H1 (cell line): ENCODE results near the gene CNGA1. TPM values are rescaled to one million over a fixed set of nuclear protein-coding genes. Genes with fewer than 3 reads are reported as not detected.

Source experiments
- CTCF ChIA-PET: fragments of 300-600 bp; sonication (Branson Sonifier 250); formaldehyde crosslinking; loops from one replicate; lab custom pipeline; 2021; ENCODE audit not compliant: partially characterized antibody; lab: Charles Lee
- POLR2A ChIA-PET: fragments of 300-600 bp; sonication (Branson Sonifier 250); formaldehyde crosslinking; loops from one replicate; lab custom pipeline; 2021; ENCODE audit warnings: inconsistent platforms; ENCODE audit not compliant: partially characterized antibody; lab: Charles Lee
- DNase-seq, 2 experiments: peaks; one replicate each; pipeline versions ENCODE4 v3.0.0 to v3.0.0-alpha.2; 2010 to 2022; ENCODE audit warnings: low spot score in 2 of 2, low read depth in 1 of 2, mixed read lengths in 1 of 2
- FAIRE-seq: peaks from 2 replicates; lab custom pipeline; 2011; peaks lifted over from hg19 to GRCh38; lab: Jason Lieb, UNC
- H2AFZ ChIP-seq: 2 replicates; pipeline ENCODE4 v1.8.1; 2012; ENCODE audit warnings: low read length, inconsistent platforms
- H2AK5ac ChIP-seq: 2 replicates; pipeline ENCODE4 v1.6.1; 2013; ENCODE audit warnings: low read depth, low read length
- H2BK120ac ChIP-seq: replicated peaks from 2 replicates; pipeline ENCODE3; 2013; ENCODE audit warnings: low read depth, low read length, inconsistent platforms
- H2BK12ac ChIP-seq: 2 replicates; pipeline ENCODE4 v1.6.1; 2013; ENCODE audit warnings: low read depth, low read length
- H2BK15ac ChIP-seq: 2 replicates; pipeline ENCODE4 v1.6.1; 2013; ENCODE audit warnings: low read length
- H2BK20ac ChIP-seq: 2 replicates; pipeline ENCODE4 v1.6.1; 2013; ENCODE audit warnings: low read length
- H2BK5ac ChIP-seq: 2 replicates; pipeline ENCODE4 v1.6.1; 2013; ENCODE audit warnings: low read depth, low read length
- H3K14ac ChIP-seq: 2 replicates; pipeline ENCODE4 v1.6.1; 2013; ENCODE audit warnings: inconsistent platforms; ENCODE audit not compliant: insufficient read length
- H3K18ac ChIP-seq: 2 replicates; pipeline ENCODE4 v1.6.1; 2013; ENCODE audit warnings: low read length; ENCODE audit errors: extremely low read depth
- H3K23ac ChIP-seq: 2 replicates; pipeline ENCODE4 v1.6.1; 2013; ENCODE audit warnings: inconsistent platforms; ENCODE audit not compliant: insufficient read length
- H3K23me2 ChIP-seq: 2 replicates; pipeline ENCODE4 v1.6.1; 2013; ENCODE audit warnings: low read depth, low read length
- H3K27ac ChIP-seq: 2 replicates; pipeline ENCODE4 v1.6.1; 2011; ENCODE audit warnings: low read depth, low read length, inconsistent platforms
- H3K27me3 ChIP-seq, 4 experiments: replicated peaks in 1 of 4; 1 replicate in 1 of 4; 2 replicates in 3 of 4; pipeline versions ENCODE4 v1.6.1 to v1.8.1; 2011 to 2013; ENCODE audit warnings: low read length in 3 of 4, mild to moderate bottlenecking in 3 of 4, inconsistent platforms in 2 of 4, mixed read lengths in 2 of 4, moderate library complexity in 1 of 4; ENCODE audit not compliant: control insufficient read depth in 3 of 4, insufficient read depth in 3 of 4; ENCODE audit errors: extremely low read depth in 1 of 4
- H3K36me3 ChIP-seq, 4 experiments: 2 replicates each; pipeline versions ENCODE4 v1.6.1 to v1.8.1; 2011 to 2013; ENCODE audit warnings: mild to moderate bottlenecking in 4 of 4, low read length in 3 of 4, moderate library complexity in 2 of 4, control low read depth in 1 of 4, inconsistent platforms in 1 of 4; ENCODE audit not compliant: insufficient read depth in 4 of 4, control insufficient read depth in 2 of 4
- H3K4ac ChIP-seq: replicated peaks from 2 replicates; pipeline ENCODE3; 2013; ENCODE audit warnings: low read length, low read depth, mixed read lengths, inconsistent platforms; ENCODE audit not compliant: insufficient read length
- H3K4me1 ChIP-seq, 4 experiments: replicated peaks in 1 of 4; 1 replicate in 1 of 4; 2 replicates in 3 of 4; pipeline versions ENCODE4 v1.6.1 to v1.8.1; 2011 to 2013; ENCODE audit warnings: low read length in 3 of 4, inconsistent platforms in 2 of 4, mixed read lengths in 1 of 4; ENCODE audit not compliant: insufficient read depth in 4 of 4, control insufficient read depth in 3 of 4
- H3K4me2 ChIP-seq, 2 experiments: 2 replicates each; pipeline versions ENCODE4 v1.6.1 to v1.8.1; 2011 to 2013; ENCODE audit warnings: low read depth in 2 of 2, low read length in 2 of 2, control low read depth in 1 of 2, inconsistent platforms in 1 of 2, mild to moderate bottlenecking in 1 of 2; ENCODE audit not compliant: insufficient read depth in 1 of 2
- H3K4me3 ChIP-seq, 4 experiments: fragments of 200-600, 300-600 bp in 1 of 4; sonication (generic), shearing (Covaris generic), sonication (Bioruptor Twin) in 1 of 4; 2 replicates each; pipeline versions ENCODE4 v1.5.1 to v1.8.1; 2011 to 2016; ENCODE audit warnings: low read length in 4 of 4, low read depth in 3 of 4, control low read depth in 2 of 4, inconsistent platforms in 2 of 4, mild to moderate bottlenecking in 2 of 4, mixed read lengths in 1 of 4, moderate library complexity in 1 of 4; ENCODE audit not compliant: insufficient read depth in 2 of 4; ENCODE audit errors: extremely low read depth in 1 of 4
- H3K56ac ChIP-seq: replicated peaks from 2 replicates; pipeline ENCODE3; 2013; ENCODE audit warnings: low read depth, mild to moderate bottlenecking, mixed read lengths, low read length, inconsistent platforms; ENCODE audit not compliant: insufficient read length
- H3K79me1 ChIP-seq: 2 replicates; pipeline ENCODE4 v1.6.1; 2013; ENCODE audit warnings: low read depth, low read length, control low read depth
- H3K79me2 ChIP-seq, 2 experiments: 2 replicates each; pipeline versions ENCODE4 v1.6.1 to v1.8.1; 2012 to 2013; ENCODE audit warnings: low read length in 2 of 2, mild to moderate bottlenecking in 2 of 2, inconsistent platforms in 1 of 2; ENCODE audit not compliant: insufficient read depth in 2 of 2, control insufficient read depth in 1 of 2
- H3K9ac ChIP-seq, 4 experiments: replicated peaks in 1 of 4; 1 replicate in 1 of 4; 2 replicates in 3 of 4; pipeline versions ENCODE4 v1.6.1 to v1.8.1; 2011 to 2013; ENCODE audit warnings: low read depth in 3 of 4, low read length in 3 of 4, control low read depth in 2 of 4, mild to moderate bottlenecking in 2 of 4, moderate library complexity in 2 of 4, inconsistent platforms in 1 of 4; ENCODE audit errors: extremely low read depth in 1 of 4
- H3K9me3 ChIP-seq, 2 experiments: 2 replicates each; pipeline versions ENCODE4 v1.6.1 to v1.8.1; 2012 to 2013; ENCODE audit warnings: mild to moderate bottlenecking in 2 of 2, moderate library complexity in 2 of 2, control low read depth in 1 of 2, inconsistent platforms in 1 of 2, low read depth in 1 of 2, low read length in 1 of 2, mixed read lengths in 1 of 2; ENCODE audit not compliant: insufficient read depth in 2 of 2
- H4K20me1 ChIP-seq, 2 experiments: replicated peaks in 1 of 2; 2 replicates each; pipeline versions ENCODE3 to v1.8.1; 2011 to 2013; ENCODE audit warnings: inconsistent platforms in 2 of 2, low read length in 2 of 2, mild to moderate bottlenecking in 1 of 2; ENCODE audit not compliant: insufficient read depth in 2 of 2, control insufficient read depth in 1 of 2
- H4K5ac ChIP-seq: 2 replicates; pipeline ENCODE4 v1.6.1; 2013; ENCODE audit warnings: low read length, low read depth, mixed read lengths, inconsistent platforms; ENCODE audit not compliant: insufficient read length
- H4K8ac ChIP-seq: 2 replicates; pipeline ENCODE4 v1.8.0; 2013; ENCODE audit warnings: mild to moderate bottlenecking, moderate library complexity, low read length, inconsistent platforms; ENCODE audit not compliant: insufficient read depth; ENCODE audit errors: extremely low read depth
- H4K91ac ChIP-seq: replicated peaks from 2 replicates; pipeline ENCODE3; 2013; ENCODE audit warnings: low read length, mixed read lengths, inconsistent platforms; ENCODE audit not compliant: insufficient read length
- ATF2 ChIP-seq: IDR thresholded peaks from 2 replicates; pipeline ENCODE4 v1.6.1; 2012; ENCODE audit warnings: low read length, inconsistent platforms
- JUN ChIP-seq: IDR thresholded peaks from 2 replicates; pipeline ENCODE4 v1.6.1; 2011; ENCODE audit warnings: low read depth, mild to moderate bottlenecking, improper control_type of control experiment, low read length
- RAD21 ChIP-seq, 2 experiments: IDR thresholded peaks in 1 of 2; conservative IDR thresholded peaks in 1 of 2; 2 replicates each; pipeline ENCODE4 v1.6.1; 2011; ENCODE audit warnings: low read depth in 2 of 2, low read length in 2 of 2, improper control_type of control experiment in 1 of 2, inconsistent platforms in 1 of 2, mild to moderate bottlenecking in 1 of 2, moderate library complexity in 1 of 2
- TAF7 ChIP-seq: optimal IDR thresholded peaks from 2 replicates; pipeline ENCODE3; 2011; ENCODE audit warnings: low read depth, mild to moderate bottlenecking, inconsistent platforms, low read length, moderate library complexity, borderline replicate concordance
- YY1 ChIP-seq: IDR thresholded peaks from 2 replicates; pipeline ENCODE4 v1.6.1; 2011; ENCODE audit warnings: low read depth, mild to moderate bottlenecking, low read length
- WGBS, 2 experiments: shearing (Covaris generic) in 1 of 2; methylation state at CpG; one replicate each; pipeline versions ENCODE4 v1.1.6 to v1.1.7; 2013 to 2015; ENCODE audit warnings: low lambda C conversion rate in 2 of 2, mixed read lengths in 2 of 2, inconsistent platforms in 1 of 2, low coverage in 1 of 2, missing lambda C conversion rate in 1 of 2; ENCODE audit not compliant: insufficient replicate concordance in 2 of 2, insufficient coverage in 1 of 2, insufficient read length in 1 of 2; ENCODE audit errors: extremely low coverage in 1 of 2, missing lambda C conversion rate in 1 of 2; 5-methylcytosine and 5-hydroxymethylcytosine counted together
- polyA plus RNA-seq, 7 experiments: library from polyadenylated mRNA; depleted of rRNA in 3 of 7; stranded (reverse) in 5 of 7; unstranded in 2 of 7; fragments of >200 nt in 5 of 7; fragments of 200-250 nt in 2 of 7; gene quantifications; 1 replicate in 5 of 7; 2 replicates in 1 of 7; 4 replicates in 1 of 7; pipeline versions ENCODE4 v1.2.1 to v1.2.3, GENCODE V29; 2011 to 2013; ENCODE audit warnings: missing spikeins in 2 of 7, mixed read lengths in 2 of 7
- total RNA-seq: library from RNA; stranded (reverse); fragmentation: NEBNext Ultra II Directional; extraction: Animal tissue kit (Norgen Biotek cat#: 25700); gene quantifications from 2 replicates; pipeline ENCODE4 v1.2.1, GENCODE V29; 2021
- TF ChIP-seq, protein P1 (sequence below): IDR thresholded peaks from 2 replicates; pipeline ENCODE4 v1.6.1; 2011; ENCODE audit warnings: low read length, improper control_type of control experiment

CNGA1 gene
- total and polyA plus RNA-seq, 2 of the 8 experiments (the other 6 are each of a cell fraction or from before 2014, with no cell fraction given) = 0.17 to 0.54 TPM

GRCh38 chr4:48033825-48034413, 17.4 kb upstream of the CNGA1 start:
- H2AK5ac ChIP-seq = no peak overlapping the region
- peaks cover 0 to 11% (median 0%) of the 10 kb centered on the region in 4 experiments; a peak in 4 of 7 replicates for H3K4me1 ChIP-seq
- no peak overlapping the region for H3K4me2 ChIP-seq
- ChIA-PET POLR2A (no interaction called here), CTCF (interaction anchor here (0.6 to 5.9 kb wide), 32 partner anchors 10 to 227 kb away, joined by 3 to 85 read pairs (median 4); no protein-coding TSS in a partner anchor)
- H3K9me3 ChIP-seq = no peaks in the 10 kb centered on the region
- H3K36me3 ChIP-seq = peaks cover 0 to 3% (median 0%) of the 10 kb centered on the region in 4 experiments; a peak in 1 of 8 replicates
- H3K4ac ChIP-seq = no peak overlapping the region
- no peaks in the 10 kb centered on the region; the same call in 1 of the 2 replicates for H3K79me1 ChIP-seq
- H3K27ac ChIP-seq = no peak overlapping the region
- H3K56ac ChIP-seq = no peak overlapping the region
- no peak overlapping the region for H3K4me3 ChIP-seq
- no peak overlapping the region for H2BK5ac ChIP-seq
- no peak overlapping the region for H2BK20ac ChIP-seq
- no peak overlapping the region for H2BK12ac ChIP-seq
- no peak overlapping the region for H3K9ac ChIP-seq
- no peak overlapping the region for H4K5ac ChIP-seq
- no peaks in the 10 kb centered on the region for H4K20me1 ChIP-seq
- no peak overlapping the region for H3K23ac ChIP-seq
- no peak overlapping the region for H3K14ac ChIP-seq
- H4K8ac ChIP-seq = no peak overlapping the region
- H2AFZ ChIP-seq = no peak overlapping the region
- no peaks in the 10 kb centered on the region for H3K79me2 ChIP-seq
- peak; percentile 60 for FAIRE-seq
- H3K23me2 ChIP-seq = no peaks in the 10 kb centered on the region
- H3K18ac ChIP-seq = no peak overlapping the region
- peak in 1 of 2 experiments; percentile 63 for DNase-seq
- H3K27me3 ChIP-seq = no peaks in the 10 kb centered on the region
- H2BK120ac ChIP-seq = no peak overlapping the region
- no peak overlapping the region for H2BK15ac ChIP-seq
- 82% methylated on average over 1 of the region's 1 CpG; no CpG with 5 or more reads in 1 of the 2 experiments for WGBS, 2 experiments
- H4K91ac ChIP-seq = no peak overlapping the region
- no peak for TF ChIP-seq ATF2
- no peak for TF ChIP-seq TAF7
- TF ChIP-seq, protein P1, sequence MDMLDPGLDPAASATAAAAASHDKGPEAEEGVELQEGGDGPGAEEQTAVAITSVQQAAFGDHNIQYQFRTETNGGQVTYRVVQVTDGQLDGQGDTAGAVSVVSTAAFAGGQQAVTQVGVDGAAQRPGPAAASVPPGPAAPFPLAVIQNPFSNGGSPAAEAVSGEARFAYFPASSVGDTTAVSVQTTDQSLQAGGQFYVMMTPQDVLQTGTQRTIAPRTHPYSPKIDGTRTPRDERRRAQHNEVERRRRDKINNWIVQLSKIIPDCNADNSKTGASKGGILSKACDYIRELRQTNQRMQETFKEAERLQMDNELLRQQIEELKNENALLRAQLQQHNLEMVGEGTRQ = no peak
- no peak for TF ChIP-seq JUN
- TF ChIP-seq YY1 = no peak
- peak; percentile 44 to 58 for TF ChIP-seq RAD21 (IDR thresholded peaks at IDR 0.05 in 1 of 2, conservative IDR thresholded peaks at IDR 0.05 in 1 of 2; ENCODE audit: low read depth in 2 of 2, low read length in 2 of 2)
